ENCODE results near the gene GKN1.

The GKN1 gene

GRCh38 chr2:68975844-68976243 is 1.4 kb downstream of the GKN1 start:
- Histone ChIP-seq H3K9ac (no peak overlapping the region), H3K4me1 (ENCODE audit: low read depth, poor library complexity, severe bottlenecking) (peaks cover 5% of the 10 kb centered on the region), H3K4me3 (IDR thresholded peaks at IDR 0.05; ENCODE audit: insufficient read depth, low read depth, low read length) (no peak overlapping the region), H3K79me2 (ENCODE audit: insufficient read depth, low read depth) (no peaks in the 10 kb centered on the region), H3K36me3 (ENCODE audit: insufficient read depth) (no peaks in the 10 kb centered on the region), H4K20me1 (ENCODE audit: insufficient read depth) (no peaks in the 10 kb centered on the region), H3K27ac (no peak overlapping the region), H2AFZ (ENCODE audit: low read depth) (no peak overlapping the region), H3K27me3 (ENCODE audit: insufficient read depth, low read depth) (no peaks in the 10 kb centered on the region), H3K4me2 (no peak overlapping the region)
- no peak for TF ChIP-seq CTCF (conservative IDR thresholded peaks at IDR 0.05; ENCODE audit: low read depth, low read length)

GRCh38 chr2:68977453-68977852 is 3.0 kb downstream of the GKN1 start:
- H3K4me3 ChIP-seq (IDR thresholded peaks at IDR 0.05; ENCODE audit: insufficient read depth, low read depth, low read length), result no peak overlapping the region
- H3K27ac ChIP-seq, result no peak overlapping the region
- no peaks in the 10 kb centered on the region for H3K27me3 ChIP-seq (ENCODE audit: insufficient read depth, low read depth)
- H3K4me2 ChIP-seq, result no peak overlapping the region
- H3K9ac ChIP-seq, result no peak overlapping the region
- no peak for TF ChIP-seq CTCF (conservative IDR thresholded peaks at IDR 0.05; ENCODE audit: low read depth, low read length)
- H4K20me1 ChIP-seq (ENCODE audit: insufficient read depth), result no peaks in the 10 kb centered on the region
- H3K4me1 ChIP-seq (ENCODE audit: low read depth, poor library complexity, severe bottlenecking), result peaks cover 15% of the 10 kb centered on the region
- no peaks in the 10 kb centered on the region for H3K79me2 ChIP-seq (ENCODE audit: insufficient read depth, low read depth)
- H3K36me3 ChIP-seq (ENCODE audit: insufficient read depth), result no peaks in the 10 kb centered on the region
- H2AFZ ChIP-seq (ENCODE audit: low read depth), result no peak overlapping the region

- Histone ChIP-seq H3K79me2 (ENCODE audit: insufficient read depth, low read depth) (no peaks in the 10 kb centered on the region), H3K27ac (no peak overlapping the region), H3K27me3 (ENCODE audit: insufficient read depth, low read depth) (no peaks in the 10 kb centered on the region), H3K4me1 (ENCODE audit: low read depth, poor library complexity, severe bottlenecking) (peaks cover 15% of the 10 kb centered on the region), H3K36me3 (ENCODE audit: insufficient read depth) (no peaks in the 10 kb centered on the region), H3K9ac (no peak overlapping the region), H4K20me1 (ENCODE audit: insufficient read depth) (no peaks in the 10 kb centered on the region), H3K4me2 (no peak overlapping the region), H2AFZ (ENCODE audit: low read depth) (no peak overlapping the region), H3K4me3 (IDR thresholded peaks at IDR 0.05; ENCODE audit: insufficient read depth, low read depth, low read length) (no peak overlapping the region)
- TF ChIP-seq CTCF (conservative IDR thresholded peaks at IDR 0.05; ENCODE audit: low read depth, low read length), result no peak
These were observed 3.7 kb downstream of the GKN1 start for GRCh38 chr2:68978098-68978497.

GRCh38 chr2:68980956-68981355 is 6.5 kb downstream of the GKN1 start:
- Histone ChIP-seq H2AFZ (ENCODE audit: low read depth) (no peak overlapping the region), H3K4me3 (IDR thresholded peaks at IDR 0.05; ENCODE audit: insufficient read depth, low read depth, low read length) (no peak overlapping the region), H3K79me2 (ENCODE audit: insufficient read depth, low read depth) (no peaks in the 10 kb centered on the region), H3K27ac (no peak overlapping the region), H3K9ac (no peak overlapping the region), H4K20me1 (ENCODE audit: insufficient read depth) (no peaks in the 10 kb centered on the region), H3K4me1 (ENCODE audit: low read depth, poor library complexity, severe bottlenecking) (peaks cover 15% of the 10 kb centered on the region), H3K27me3 (ENCODE audit: insufficient read depth, low read depth) (no peaks in the 10 kb centered on the region), H3K4me2 (no peak overlapping the region), H3K36me3 (ENCODE audit: insufficient read depth) (no peaks in the 10 kb centered on the region)
- no peak for TF ChIP-seq CTCF (conservative IDR thresholded peaks at IDR 0.05; ENCODE audit: low read depth, low read length)
